ENCODE measurements around the gene PCTP.

The PCTP gene

GRCh38 chr17:55806745-55807495, 56.1 kb downstream of the PCTP start:
- no peak for TF ChIP-seq CTCF (IDR thresholded peaks at IDR 0.05; ENCODE audit: control insufficient read depth, insufficient read depth, low read depth, low read length, missing control alignments)
- no peak for DNase-seq (ENCODE audit: low read depth)
- no peak overlapping the region for H3K4me3 ChIP-seq (ENCODE audit: control insufficient read depth, low read depth, low read length)

- no peak overlapping the region for H3K4me3 ChIP-seq (ENCODE audit: control insufficient read depth, low read depth, low read length)
- TF ChIP-seq CTCF (IDR thresholded peaks at IDR 0.05; ENCODE audit: control insufficient read depth, insufficient read depth, low read depth, low read length, missing control alignments) = no peak
- DNase-seq (ENCODE audit: low read depth) = no peak
These were observed 60.7 kb downstream of the PCTP start for GRCh38 chr17:55811536-55811935.

- H3K4me3 ChIP-seq (ENCODE audit: control insufficient read depth, low read depth, low read length) = no peak overlapping the region
- TF ChIP-seq CTCF (IDR thresholded peaks at IDR 0.05; ENCODE audit: control insufficient read depth, insufficient read depth, low read depth, low read length, missing control alignments) = no peak
- DNase-seq (ENCODE audit: low read depth) = no peak
These were observed 61.5 kb downstream of the PCTP start for GRCh38 chr17:55812323-55812722.

- TF ChIP-seq CTCF (IDR thresholded peaks at IDR 0.05; ENCODE audit: control insufficient read depth, insufficient read depth, low read depth, low read length, missing control alignments) = no peak
- no peak overlapping the region for H3K4me3 ChIP-seq (ENCODE audit: control insufficient read depth, low read depth, low read length)
- no peak for DNase-seq (ENCODE audit: low read depth)
These were observed 63.1 kb downstream of the PCTP start for GRCh38 chr17:55813944-55814343.

- DNase-seq (ENCODE audit: low read depth) = no peak
- no peak for TF ChIP-seq CTCF (IDR thresholded peaks at IDR 0.05; ENCODE audit: control insufficient read depth, insufficient read depth, low read depth, low read length, missing control alignments)
These were observed 63.5 kb downstream of the PCTP start for GRCh38 chr17:55814377-55814776.

GRCh38 chr17:55816532-55817396, 65.9 kb downstream of the PCTP start:
- no peak for DNase-seq (ENCODE audit: low read depth)
- TF ChIP-seq CTCF (IDR thresholded peaks at IDR 0.05; ENCODE audit: control insufficient read depth, insufficient read depth, low read depth, low read length, missing control alignments) = no peak
- no peak overlapping the region for H3K4me3 ChIP-seq (ENCODE audit: control insufficient read depth, low read depth, low read length)

More at GRCh38 chr17:55814377-55814776, 63.5 kb downstream of the PCTP start:
- no peak overlapping the region for H3K4me3 ChIP-seq (ENCODE audit: control insufficient read depth, low read depth, low read length)

Data from AG09309 (cell line).